ENCODE results near the gene NUP214.

Gene NUP214

GRCh38 chr9:131280660-131281059 is 155.3 kb downstream of the NUP214 start:
- H3K4me1 ChIP-seq: no peaks in the 10 kb centered on the region
- no peaks in the 10 kb centered on the region for H3K27me3 ChIP-seq (ENCODE audit: control insufficient read depth, insufficient read depth, low read length)
- no peak overlapping the region for H3K4me2 ChIP-seq (ENCODE audit: low read length)

DNA sequence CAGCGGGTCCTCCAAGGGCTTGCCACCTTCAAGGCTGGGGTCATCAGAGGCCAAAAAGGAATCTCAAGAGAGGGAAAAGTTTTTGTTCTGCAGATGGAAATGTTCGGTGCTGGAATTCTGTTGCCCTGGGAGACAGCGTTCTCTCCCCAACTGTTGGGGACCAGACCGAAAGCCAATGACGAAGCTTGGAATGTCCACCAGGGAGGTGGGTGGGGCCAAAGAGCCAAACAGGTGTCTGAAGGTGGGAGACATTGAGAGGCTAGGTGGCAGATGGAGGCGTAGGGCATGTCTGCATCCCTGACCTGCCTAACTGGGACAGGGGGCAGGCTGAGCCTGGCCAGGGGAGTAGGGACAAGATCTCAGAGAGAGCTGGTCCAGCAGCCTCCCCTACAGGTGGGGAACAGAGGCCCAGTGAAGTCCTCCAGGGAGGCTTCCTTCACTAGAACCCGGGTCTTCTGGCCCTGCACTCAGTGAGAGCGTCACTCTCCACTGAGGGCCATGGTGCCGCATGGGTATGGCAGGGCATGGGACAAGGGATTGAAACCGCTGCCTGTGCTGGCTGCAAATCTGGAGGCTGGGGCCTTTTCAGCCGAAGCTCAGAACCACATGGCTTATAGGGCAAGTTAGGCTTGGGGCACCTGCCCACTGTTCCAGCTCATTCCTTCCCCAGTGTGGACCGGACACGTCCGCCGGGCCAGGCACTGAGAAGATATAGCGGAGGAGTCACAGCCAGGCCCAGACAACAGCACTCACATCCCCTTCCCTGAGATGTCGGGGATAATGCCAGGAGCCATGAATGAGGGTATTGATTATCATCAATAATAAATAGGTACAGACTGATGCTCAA is 156.0 kb downstream of the NUP214 start:
- no peak for TF ChIP-seq CTCF (IDR thresholded peaks at IDR 0.05)
- Histone ChIP-seq H3K4me3 (ENCODE audit: low read depth, low read length) (no peak overlapping the region), H3K9me3 (ENCODE audit: control insufficient read depth, low read length) (no peaks in the 10 kb centered on the region), H3K4me2 (ENCODE audit: low read length) (no peak overlapping the region), H3K79me2 (no peaks in the 10 kb centered on the region), H2AFZ (no peak overlapping the region), H3K9ac (no peak overlapping the region), H3K4me1 (no peaks in the 10 kb centered on the region), H3K27me3 (ENCODE audit: control insufficient read depth, insufficient read depth, low read length) (no peaks in the 10 kb centered on the region), H3K36me3 (ENCODE audit: control insufficient read depth, insufficient read depth, low read length) (no peaks in the 10 kb centered on the region), H3K27ac (no peak overlapping the region)

More at GRCh38 chr9:131280660-131281059, 155.3 kb downstream of the NUP214 start:
- Histone ChIP-seq H3K27ac (no peak overlapping the region), H3K79me2 (no peaks in the 10 kb centered on the region), H2AFZ (no peak overlapping the region), H3K4me3 (ENCODE audit: low read depth, low read length) (no peak overlapping the region), H3K9ac (no peak overlapping the region), H3K36me3 (ENCODE audit: control insufficient read depth, insufficient read depth, low read length) (no peaks in the 10 kb centered on the region), H3K9me3 (ENCODE audit: control insufficient read depth, low read length) (no peaks in the 10 kb centered on the region)
- TF ChIP-seq CTCF (IDR thresholded peaks at IDR 0.05): no peak

- no peak overlapping the region for H3K4me2 ChIP-seq (ENCODE audit: low read length)
- H3K27ac ChIP-seq: no peak overlapping the region
- no peak overlapping the region for H3K4me3 ChIP-seq (ENCODE audit: low read depth, low read length)
- H3K79me2 ChIP-seq: no peaks in the 10 kb centered on the region
- no peaks in the 10 kb centered on the region for H3K27me3 ChIP-seq (ENCODE audit: control insufficient read depth, insufficient read depth, low read length)
- H3K36me3 ChIP-seq (ENCODE audit: control insufficient read depth, insufficient read depth, low read length): no peaks in the 10 kb centered on the region
- H3K9ac ChIP-seq: no peak overlapping the region
- no peak overlapping the region for H2AFZ ChIP-seq
- no peaks in the 10 kb centered on the region for H3K4me1 ChIP-seq
- H3K9me3 ChIP-seq (ENCODE audit: control insufficient read depth, low read length): no peaks in the 10 kb centered on the region
- no peak for TF ChIP-seq CTCF (IDR thresholded peaks at IDR 0.05)
These were observed 156.8 kb downstream of the NUP214 start for GRCh38 chr9:131282175-131282574.

GRCh38 chr9:131282688-131283422 is 157.5 kb downstream of the NUP214 start:
- Histone ChIP-seq H3K9ac (no peak overlapping the region), H3K79me2 (no peaks in the 10 kb centered on the region), H3K4me1 (no peaks in the 10 kb centered on the region), H3K4me2 (ENCODE audit: low read length) (peak overlapping the region; percentile 59), H3K4me3 (ENCODE audit: low read depth, low read length) (no peak overlapping the region), H2AFZ (peak overlapping the region; percentile 58), H3K9me3 (ENCODE audit: control insufficient read depth, low read length) (no peaks in the 10 kb centered on the region), H3K27ac (no peak overlapping the region), H3K36me3 (ENCODE audit: control insufficient read depth, insufficient read depth, low read length) (no peaks in the 10 kb centered on the region), H3K27me3 (ENCODE audit: control insufficient read depth, insufficient read depth, low read length) (no peaks in the 10 kb centered on the region)
- no peak for TF ChIP-seq CTCF (IDR thresholded peaks at IDR 0.05)

Measured in parathyroid adenoma (tissue), 2 donors.